Loucy (cell line): ENCODE measurements around the gene ZSCAN5B.
A peak's percentile ranks its signal among the peaks of the same experiment; 100 is the strongest.

Experiments
- H2AFZ ChIP-seq: fragments of 200-600 bp; sonication (generic); 2 replicates; pipeline ENCODE4 v1.6.0; 2016; ENCODE audit warnings: antibody characterized with exemption, mild to moderate bottlenecking, low read length, moderate library complexity
- H3F3A ChIP-seq: fragments of 200-600 bp; 2 replicates; pipeline ENCODE4 v1.6.0; 2016; ENCODE audit warnings: antibody characterized with exemption, low read depth, mild to moderate bottlenecking
- H3K27me3 ChIP-seq: fragments of 200-600 bp; sonication (generic); 2 replicates; pipeline ENCODE4 v1.6.1; 2014; ENCODE audit warnings: low read length, mild to moderate bottlenecking; ENCODE audit not compliant: insufficient read depth, poor library complexity, severe bottlenecking
- H3K36me3 ChIP-seq: fragments of 200-600 bp; sonication (generic); 2 replicates; pipeline ENCODE4 v1.6.1; 2016; ENCODE audit warnings: low read length; ENCODE audit not compliant: insufficient read depth
- H3K4me1 ChIP-seq: fragments of 200-600 bp; sonication (generic); 2 replicates; pipeline ENCODE4 v1.5.1; 2014; ENCODE audit warnings: low read length, mild to moderate bottlenecking; ENCODE audit not compliant: insufficient read depth, poor library complexity, severe bottlenecking
- H3K4me2 ChIP-seq: fragments of 200-600 bp; sonication (generic); 2 replicates; pipeline ENCODE4 v1.6.0; 2014; ENCODE audit warnings: antibody characterized with exemption, low read length, low read depth, mild to moderate bottlenecking; ENCODE audit not compliant: poor library complexity, severe bottlenecking
- H3K4me3 ChIP-seq: fragments of 200-600 bp; sonication (generic); 2 replicates; pipeline ENCODE4 v1.5.1; 2014; ENCODE audit warnings: low read length, mild to moderate bottlenecking, mixed read lengths; ENCODE audit not compliant: poor library complexity, severe bottlenecking
- H3K79me2 ChIP-seq: fragments of 200-600 bp; sonication (generic); 2 replicates; pipeline ENCODE4 v1.6.1; 2014; ENCODE audit warnings: low read length; ENCODE audit not compliant: insufficient read depth
- H3K9ac ChIP-seq: fragments of 200-600 bp; sonication (generic); 2 replicates; pipeline ENCODE4 v1.6.0; 2014; ENCODE audit warnings: mild to moderate bottlenecking, low read depth, low read length, moderate library complexity; ENCODE audit not compliant: poor library complexity, severe bottlenecking
- H3K9me2 ChIP-seq: fragments of 200-600 bp; sonication (generic); replicated peaks from 2 replicates; pipeline ENCODE4 v1.6.1; 2016; ENCODE audit warnings: low read depth, low read length, mixed read lengths
- H3K9me3 ChIP-seq: fragments of 200-600 bp; sonication (generic); 2 replicates; pipeline ENCODE4 v1.6.1; 2014; ENCODE audit warnings: mild to moderate bottlenecking, antibody characterized with exemption, low read length, low read depth; ENCODE audit not compliant: insufficient read depth
- H4K20me1 ChIP-seq: fragments of 200-600 bp; sonication (generic); 2 replicates; pipeline ENCODE4 v1.6.0; 2014; ENCODE audit warnings: antibody characterized with exemption, low read length, mild to moderate bottlenecking; ENCODE audit not compliant: insufficient read depth, poor library complexity, severe bottlenecking
- CTCF ChIP-seq: fragments of 200-600 bp; sonication (generic); conservative IDR thresholded peaks from 2 replicates; pipeline ENCODE4 v1.5.1; 2014; ENCODE audit warnings: mild to moderate bottlenecking, antibody characterized with exemption, low read length
- EZH2phosphoT487 ChIP-seq: fragments of 200-600 bp; IDR thresholded peaks from 2 replicates; pipeline ENCODE4 v1.6.1; 2018; ENCODE audit warnings: antibody characterized with exemption, mild to moderate bottlenecking, moderate library complexity, borderline replicate concordance

Gene ZSCAN5B

GRCh38 chr19:56144831-56145230 lies 52.8 kb downstream of the ZSCAN5B start:
- no peak overlapping the region for H2AFZ ChIP-seq
- peak overlapping the region; percentile 29 for H3K9ac ChIP-seq
- no peaks in the 10 kb centered on the region for H3K9me2 ChIP-seq
- peaks cover 3% of the 10 kb centered on the region; the same call in 1 of the 2 replicates for H3F3A ChIP-seq
- no peaks in the 10 kb centered on the region for H3K9me3 ChIP-seq
- peaks cover 25% of the 10 kb centered on the region for H4K20me1 ChIP-seq
- H3K79me2 ChIP-seq = peaks cover 44% of the 10 kb centered on the region
- no peaks in the 10 kb centered on the region for H3K27me3 ChIP-seq
- no peak for TF ChIP-seq CTCF
- no peak for TF ChIP-seq EZH2phosphoT487
- peak overlapping the region; percentile 87 for H3K4me2 ChIP-seq
- H3K4me3 ChIP-seq = peak overlapping the region; percentile 85
- peaks cover 7% of the 10 kb centered on the region; the same call in 1 of the 2 replicates for H3K36me3 ChIP-seq
- peaks cover 39% of the 10 kb centered on the region for H3K4me1 ChIP-seq

- Histone ChIP-seq H3K4me3 (peak overlapping the region; percentile 85), H4K20me1 (peaks cover 23% of the 10 kb centered on the region), H3K4me2 (peak overlapping the region; percentile 87), H3K9me3 (no peaks in the 10 kb centered on the region), H3K4me1 (peaks cover 39% of the 10 kb centered on the region), H3F3A (peaks cover 3% of the 10 kb centered on the region; the same call in 1 of the 2 replicates), H3K36me3 (peaks cover 7% of the 10 kb centered on the region; the same call in 1 of the 2 replicates), H3K9ac (peak overlapping the region; percentile 37), H3K27me3 (no peaks in the 10 kb centered on the region), H3K79me2 (peaks cover 41% of the 10 kb centered on the region), H2AFZ (no peak overlapping the region), H3K9me2 (no peaks in the 10 kb centered on the region)
- TF ChIP-seq EZH2phosphoT487 (no peak), CTCF (peak; percentile 41)
Observed at GRCh38 chr19:56144376-56144775, 53.2 kb downstream of the ZSCAN5B start.

- peaks cover 39% of the 10 kb centered on the region for H3K4me1 ChIP-seq
- H3K79me2 ChIP-seq = peaks cover 41% of the 10 kb centered on the region
- peaks cover 3% of the 10 kb centered on the region; the same call in 1 of the 2 replicates for H3F3A ChIP-seq
- no peak for TF ChIP-seq CTCF
- TF ChIP-seq EZH2phosphoT487 = no peak
- H3K27me3 ChIP-seq = no peaks in the 10 kb centered on the region
- H3K9me2 ChIP-seq = no peaks in the 10 kb centered on the region
- peaks cover 23% of the 10 kb centered on the region for H4K20me1 ChIP-seq
- H3K36me3 ChIP-seq = peaks cover 7% of the 10 kb centered on the region; the same call in 1 of the 2 replicates
- H3K4me3 ChIP-seq = peak overlapping the region; percentile 85
- H3K9ac ChIP-seq = peak overlapping the region; percentile 77
- peak overlapping the region; percentile 87 for H3K4me2 ChIP-seq
- no peaks in the 10 kb centered on the region for H3K9me3 ChIP-seq
- H2AFZ ChIP-seq = no peak overlapping the region
Observed at GRCh38 chr19:56142897-56143434, 54.6 kb downstream of the ZSCAN5B start.
